Skin of body (tissue), 2 donors: ENCODE data around the gene PRMT5. TPM values are rescaled to one million over a fixed set of nuclear protein-coding genes. Genes with fewer than 3 reads are reported as not detected.

Experiments used
- DNase-seq: peaks from one replicate; lab custom pipeline; 2025; lab: John Stamatoyannopoulos, UW
- total RNA-seq: library from RNA; depleted of rRNA; stranded (reverse); fragments of >200 nt; gene quantifications from one replicate; pipeline ENCODE4 v1.2.3, GENCODE V29; 2014

The PRMT5 gene
- total RNA-seq, 1 donor from 2014 or later, result 39.5 TPM

DNA sequence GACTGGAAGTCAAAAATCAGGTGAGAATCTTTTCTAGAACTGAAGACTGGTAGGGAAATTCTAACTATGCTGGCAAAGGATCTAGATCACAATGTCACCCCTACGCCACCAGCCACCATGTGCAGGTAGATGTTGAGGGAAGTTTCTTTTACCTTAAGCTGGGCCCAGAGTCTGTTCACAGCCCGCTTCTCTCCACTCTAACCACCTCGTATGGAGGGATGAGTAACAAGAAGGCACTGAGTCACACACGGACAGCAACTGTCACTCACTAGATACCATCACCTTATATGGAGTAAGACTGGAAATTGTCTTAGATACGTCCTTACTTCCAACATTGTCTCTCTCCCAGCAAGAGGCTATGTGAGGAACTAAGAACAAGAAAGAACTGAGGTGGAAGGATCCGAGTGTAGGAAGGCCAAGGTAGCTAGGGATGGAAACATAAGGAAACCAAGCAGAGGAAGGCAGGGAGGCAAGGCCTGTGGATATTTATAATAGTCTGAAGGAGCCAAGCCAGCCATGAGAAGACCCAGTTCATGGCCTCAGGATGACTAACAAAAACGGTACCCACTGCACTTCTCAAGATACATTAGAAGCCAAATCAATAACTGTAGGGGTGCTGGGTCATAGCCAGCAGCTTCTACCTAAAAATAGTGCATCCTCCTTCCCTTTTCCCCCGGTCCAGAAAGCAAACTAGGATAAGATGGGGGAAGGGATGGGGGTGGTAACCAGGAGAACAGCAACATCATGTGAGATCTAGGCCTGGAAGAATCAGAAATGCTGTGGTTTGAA is 30.7 kb downstream of the PRMT5 start:
- DNase-seq, result no peak

DNA sequence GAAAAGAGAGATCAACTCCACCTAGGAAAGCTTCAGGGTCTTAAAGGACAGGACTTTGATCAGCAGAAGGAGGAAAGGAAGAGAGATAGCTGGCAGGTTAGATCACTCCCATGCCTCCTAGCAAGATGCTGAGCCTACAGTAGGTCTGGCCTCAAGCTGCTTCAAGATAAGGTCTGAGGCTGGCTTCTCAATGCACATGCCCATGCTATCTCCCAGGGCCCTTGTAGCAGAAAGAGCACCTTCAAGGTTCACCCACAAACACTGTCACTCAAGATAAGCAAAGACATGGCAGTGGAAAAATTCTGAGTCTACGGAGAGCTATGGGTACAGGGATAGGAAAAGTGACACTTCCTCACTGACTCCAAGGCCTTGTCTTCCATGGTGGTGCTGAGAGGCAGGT is 31.8 kb downstream of the PRMT5 start:
- no peak for DNase-seq

DNA sequence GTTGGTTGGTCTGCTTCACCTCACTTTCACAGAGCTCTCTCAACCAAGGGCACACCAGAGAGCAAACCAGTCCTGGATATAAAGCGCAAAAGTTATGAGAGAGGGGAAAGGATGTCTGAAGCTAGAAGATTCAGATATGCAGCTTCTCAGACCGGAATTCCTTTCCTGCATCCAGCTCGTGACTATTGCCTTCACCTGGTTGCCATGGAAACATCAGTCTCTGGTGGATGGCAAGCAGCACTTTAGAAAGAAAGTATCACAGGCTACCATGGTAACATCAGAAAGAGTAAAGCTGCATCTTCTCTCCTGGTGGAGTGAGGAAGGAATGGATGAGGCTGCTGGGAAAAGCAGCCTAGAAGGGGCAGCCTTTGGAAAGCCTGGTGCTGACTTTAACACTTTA is 32.4 kb downstream of the PRMT5 start:
- DNase-seq, result no peak

DNA sequence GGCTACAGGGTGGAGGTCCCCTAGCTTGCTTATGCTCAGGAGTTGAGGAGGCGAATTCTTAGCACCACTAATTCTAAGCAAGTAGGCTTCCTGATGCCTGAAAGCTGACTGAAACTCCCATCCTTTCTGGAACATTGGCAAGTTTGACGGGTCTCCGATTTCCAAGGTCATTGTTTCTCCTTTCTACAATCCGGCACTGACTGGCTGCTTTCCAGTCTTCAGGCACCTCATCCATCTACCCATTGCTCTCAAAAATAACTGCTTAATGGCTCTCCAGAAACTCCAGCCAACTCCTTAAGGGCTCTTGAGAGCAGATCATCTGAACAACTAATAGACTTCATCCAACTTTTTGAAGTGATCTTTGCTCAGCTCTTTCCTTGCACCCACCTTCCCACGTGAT is 32.8 kb downstream of the PRMT5 start:
- no peak for DNase-seq

DNA sequence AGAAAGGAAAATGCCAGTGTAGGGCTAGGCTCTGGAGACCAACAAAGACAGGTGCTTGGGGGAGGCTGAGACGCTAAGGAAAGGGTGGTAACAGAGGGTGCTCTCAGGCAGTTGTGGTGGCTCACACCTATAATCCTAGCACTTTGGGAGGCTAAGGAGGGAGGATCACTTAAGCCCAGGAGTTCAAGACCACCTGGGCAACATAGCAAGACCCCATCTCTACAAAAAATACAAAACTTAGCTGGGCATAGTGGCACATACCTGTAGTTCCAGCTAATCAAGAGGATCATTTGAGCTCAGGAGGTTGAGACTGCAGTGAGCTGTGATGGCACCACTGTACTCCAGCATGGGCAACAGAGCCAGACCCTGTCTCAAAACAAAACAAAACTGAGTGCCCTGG is 33.8 kb downstream of the PRMT5 start:
- no peak for DNase-seq

DNA sequence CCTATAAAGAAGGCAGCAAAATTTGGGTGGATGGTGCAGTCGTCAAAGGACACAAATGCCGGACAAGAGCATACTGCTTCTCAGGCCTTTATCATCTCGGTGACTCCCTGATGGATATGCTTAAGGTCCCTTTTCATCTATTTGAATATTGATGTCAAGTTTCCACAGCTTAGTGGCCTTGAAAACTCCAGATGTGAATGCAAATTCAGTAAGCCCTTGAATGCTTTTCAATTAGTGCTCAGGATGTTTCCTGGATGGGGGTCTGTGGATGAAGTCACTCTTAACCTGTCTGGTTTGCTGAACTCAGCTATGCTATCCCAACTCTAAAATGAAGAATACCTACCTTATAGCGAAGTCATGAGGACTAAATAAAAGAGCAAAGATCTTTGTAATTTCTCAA is 35.5 kb downstream of the PRMT5 start:
- DNase-seq, result no peak

DNA sequence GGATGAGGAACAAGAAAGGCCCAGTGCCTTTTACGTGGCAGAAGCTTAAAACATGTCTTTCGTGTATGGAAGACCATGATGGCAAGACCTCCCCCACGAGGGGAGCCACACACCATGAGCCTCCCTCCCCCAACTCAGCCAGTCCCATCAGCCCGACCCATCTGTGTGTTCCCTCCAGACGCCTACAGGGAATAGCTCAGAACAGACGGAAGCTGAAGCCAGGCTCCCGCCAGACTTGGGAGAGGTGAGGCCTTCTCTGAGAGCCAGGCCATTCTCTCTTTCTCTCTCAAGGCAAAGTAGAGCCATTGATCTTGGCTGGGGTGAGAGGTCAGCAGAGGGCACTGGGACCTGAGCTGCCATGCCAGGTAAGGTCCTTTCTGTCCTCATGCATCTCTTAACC is 36.7 kb downstream of the PRMT5 start:
- no peak for DNase-seq

DNA sequence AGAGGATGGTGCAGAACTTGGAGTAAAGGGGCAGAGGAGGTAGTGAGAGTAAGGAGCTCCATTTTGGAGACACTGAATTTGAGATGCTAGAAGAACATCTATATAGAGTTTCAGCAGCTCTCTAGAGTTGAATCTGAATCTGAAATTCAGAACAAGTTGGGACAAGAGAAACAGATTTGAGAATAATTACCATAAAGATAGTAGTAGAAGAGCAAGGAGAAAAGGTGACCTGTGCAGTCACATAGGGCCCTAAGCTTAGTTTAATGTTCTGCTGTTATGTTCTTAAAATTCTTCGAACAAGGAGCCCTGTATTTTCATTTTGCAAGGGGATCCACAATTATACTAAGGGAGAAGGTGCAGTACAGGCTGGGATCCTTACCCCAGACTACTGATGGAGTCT is 38.8 kb downstream of the PRMT5 start:
- no peak for DNase-seq

DNA sequence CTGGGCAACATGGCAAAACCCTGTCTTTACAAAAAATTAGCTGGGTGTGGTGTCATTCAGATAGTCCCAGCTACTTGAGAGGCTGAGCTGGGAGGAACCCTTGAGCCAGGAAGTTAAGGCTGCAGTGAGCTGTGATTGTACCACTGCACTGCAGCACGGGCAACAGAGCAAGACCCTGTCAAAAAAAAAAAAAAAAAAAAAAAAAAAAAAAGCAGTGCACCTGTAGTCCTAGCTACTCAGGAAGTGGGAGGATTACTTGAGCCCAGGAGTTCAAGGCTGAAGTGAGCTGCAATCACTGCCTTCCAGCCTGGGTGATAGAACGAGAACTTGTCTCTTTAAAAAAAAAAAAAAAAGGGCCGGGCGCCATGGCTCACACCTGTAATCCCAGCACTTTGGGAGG is 40.5 kb downstream of the PRMT5 start:
- DNase-seq, result no peak

DNA sequence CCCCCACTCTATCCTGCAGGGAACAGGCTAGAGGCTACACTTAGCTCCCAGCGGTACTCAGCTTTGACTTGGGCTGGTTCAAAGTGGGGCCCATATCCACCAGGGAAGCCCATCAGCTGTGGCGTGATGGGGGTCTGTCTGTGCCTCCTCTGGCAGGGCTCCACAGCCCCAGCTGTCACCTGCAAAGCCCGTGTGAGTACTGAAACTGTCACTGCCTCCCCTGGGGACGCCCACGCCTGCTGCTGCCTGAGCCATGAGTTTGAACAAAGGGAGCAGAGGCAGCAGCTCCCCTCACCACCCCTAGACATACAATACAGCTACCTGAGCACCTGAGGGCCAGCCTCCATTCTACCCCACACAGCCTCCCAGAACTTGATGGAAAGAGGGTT is 41.2 kb downstream of the PRMT5 start:
- no peak for DNase-seq

DNA sequence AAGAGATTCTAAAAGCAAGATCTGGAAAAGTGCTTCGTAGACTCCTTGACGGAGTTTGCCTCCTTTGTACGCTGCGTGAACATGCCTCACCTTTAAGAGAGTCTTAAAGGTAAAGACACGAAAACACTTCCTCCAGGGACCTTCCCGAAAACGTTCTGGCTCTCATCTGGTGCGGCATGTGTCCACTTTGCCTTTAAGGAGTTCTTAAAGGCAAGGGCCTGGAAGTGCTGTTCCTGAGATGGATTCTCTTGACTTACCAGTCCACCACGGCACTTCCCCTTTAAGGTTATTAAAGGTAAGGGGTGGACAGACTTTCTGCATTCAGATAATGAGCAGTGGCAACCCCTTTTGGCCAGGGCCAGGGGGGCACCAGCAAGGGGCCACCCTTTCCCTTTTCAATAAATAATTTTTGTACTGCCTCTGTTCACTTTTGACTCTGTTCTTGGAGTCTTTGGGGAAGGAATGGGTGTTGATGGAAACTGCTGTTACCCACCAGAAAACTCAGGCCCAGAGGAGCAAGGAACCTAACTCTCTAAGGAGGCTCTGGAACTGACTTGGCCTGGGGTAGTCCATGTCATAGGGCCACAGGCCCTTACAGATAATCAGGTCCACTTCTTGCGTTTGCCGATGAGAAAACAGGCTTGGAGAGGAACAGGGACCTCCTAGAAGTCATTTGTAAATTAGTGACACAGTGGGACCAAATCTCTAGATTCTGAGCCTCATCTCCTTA is 41.8 kb downstream of the PRMT5 start:
- no peak for DNase-seq

DNA sequence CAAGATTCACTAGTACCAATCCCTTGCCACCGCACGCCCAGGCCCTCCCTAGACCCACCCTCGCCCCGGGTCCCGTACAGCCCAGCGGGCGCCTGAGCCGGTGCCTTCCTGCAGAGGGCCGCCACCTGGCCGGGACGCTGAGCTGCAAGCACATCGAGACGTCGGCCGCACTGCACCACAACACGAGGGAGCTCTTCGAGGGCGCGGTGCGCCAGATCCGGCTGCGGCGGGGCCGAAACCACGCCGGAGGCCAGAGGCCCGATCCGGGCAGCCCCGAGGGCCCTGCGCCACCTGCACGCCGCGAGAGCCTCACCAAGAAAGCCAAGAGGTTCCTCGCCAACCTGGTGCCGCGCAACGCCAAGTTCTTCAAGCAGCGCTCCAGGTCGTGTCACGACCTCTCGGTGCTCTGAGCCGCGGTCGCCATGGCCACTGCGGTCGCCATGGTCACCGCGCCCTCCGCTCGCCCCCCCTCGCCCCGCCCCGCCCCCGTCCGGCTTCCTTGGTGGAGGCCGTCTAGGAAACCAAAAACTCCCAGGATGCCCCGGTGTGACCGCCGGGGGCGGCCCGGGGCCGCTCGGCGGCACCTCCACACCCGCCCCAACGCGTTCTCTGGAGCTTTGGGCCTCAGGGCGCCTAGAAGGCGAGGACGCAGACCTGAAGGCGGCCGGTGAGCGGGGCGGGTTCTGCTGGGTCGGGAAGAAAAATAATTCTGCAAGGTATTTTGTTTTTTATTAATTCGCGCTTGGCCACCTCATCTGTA is 42.5 kb downstream of the PRMT5 start:
- peak; percentile 19 for DNase-seq

DNA sequence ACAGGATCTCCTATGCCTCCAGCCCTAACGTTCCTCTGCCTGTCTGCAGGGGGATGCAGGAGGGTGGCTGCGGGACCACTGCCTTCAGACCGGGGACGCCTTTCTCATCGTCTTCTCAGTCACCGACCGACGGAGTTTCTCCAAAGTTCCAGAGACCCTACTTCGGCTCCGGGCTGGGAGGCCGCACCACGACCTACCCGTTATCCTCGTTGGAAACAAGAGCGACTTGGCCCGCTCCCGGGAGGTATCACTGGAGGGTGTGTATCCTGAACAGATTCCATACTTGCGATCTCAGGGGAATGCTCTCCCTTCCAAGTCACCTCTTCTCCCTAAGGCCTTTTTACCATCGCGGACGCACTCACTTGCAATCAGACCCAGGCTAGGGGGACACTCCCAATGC is 43.2 kb downstream of the PRMT5 start:
- no peak for DNase-seq

DNA sequence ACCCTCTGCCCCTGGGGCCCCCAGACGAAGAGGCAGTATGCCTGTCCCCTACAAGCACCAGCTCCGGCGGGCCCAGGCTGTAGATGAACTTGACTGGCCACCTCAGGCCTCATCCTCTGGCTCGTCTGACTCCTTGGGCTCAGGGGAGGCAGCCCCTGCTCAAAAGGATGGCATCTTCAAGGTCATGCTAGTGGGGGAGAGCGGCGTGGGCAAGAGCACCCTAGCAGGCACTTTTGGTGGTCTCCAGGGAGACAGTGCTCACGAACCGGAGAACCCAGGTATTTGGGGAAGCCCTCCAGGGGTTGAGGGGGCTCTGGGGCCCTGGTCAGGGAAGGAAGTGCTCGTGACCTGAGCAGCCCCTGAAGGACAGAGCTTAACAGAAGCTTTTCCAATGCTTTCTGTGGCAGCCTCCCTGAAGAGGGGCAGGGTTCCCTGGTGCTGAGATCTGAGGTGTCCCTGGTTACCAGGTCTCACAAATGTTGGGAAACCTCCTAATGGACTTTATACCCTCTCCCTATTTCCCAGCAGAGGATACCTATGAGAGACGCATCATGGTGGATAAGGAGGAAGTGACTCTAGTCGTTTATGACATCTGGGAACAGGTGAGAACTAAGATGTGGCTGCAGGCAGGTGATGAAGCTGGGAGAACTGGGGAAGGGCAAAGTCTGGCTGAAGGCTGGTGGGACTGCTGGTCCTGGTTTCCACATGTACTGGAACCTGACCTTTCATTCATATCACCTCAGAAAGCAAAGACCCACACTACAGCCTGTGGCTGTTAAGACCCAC is 44.2 kb downstream of the PRMT5 start:
- no peak for DNase-seq

DNA sequence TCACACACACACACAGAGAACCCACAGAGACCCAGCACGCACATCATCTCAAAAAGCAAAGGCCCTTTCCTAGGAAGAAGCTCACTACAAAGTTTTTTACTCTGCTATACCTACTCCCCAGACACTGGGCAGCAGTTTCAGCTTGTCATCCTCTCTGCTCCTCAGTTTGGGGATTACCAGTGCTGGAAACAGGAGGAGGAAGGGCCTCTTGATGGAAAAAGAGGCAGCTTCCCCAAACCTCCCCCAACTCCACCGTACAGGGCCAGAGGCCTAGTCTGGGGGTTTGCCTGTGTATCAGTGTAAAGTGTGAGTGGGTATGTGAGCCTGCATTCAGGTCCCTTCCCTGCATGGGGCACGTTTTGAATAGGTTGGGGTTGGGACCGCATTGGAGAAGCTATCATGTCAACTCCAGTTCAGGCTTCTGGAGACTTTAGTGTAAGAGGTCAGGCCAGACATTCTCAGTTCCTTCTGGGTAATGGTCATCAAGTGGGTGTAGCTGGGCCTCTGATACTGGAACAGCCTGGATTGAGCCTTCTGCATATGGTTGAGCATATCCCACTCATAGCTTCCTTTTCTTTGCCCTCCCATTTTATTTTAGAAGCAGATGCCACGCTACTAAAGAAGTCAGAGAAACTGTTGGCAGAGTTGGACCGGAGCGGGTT is 45.0 kb downstream of the PRMT5 start:
- DNase-seq, result no peak

DNA sequence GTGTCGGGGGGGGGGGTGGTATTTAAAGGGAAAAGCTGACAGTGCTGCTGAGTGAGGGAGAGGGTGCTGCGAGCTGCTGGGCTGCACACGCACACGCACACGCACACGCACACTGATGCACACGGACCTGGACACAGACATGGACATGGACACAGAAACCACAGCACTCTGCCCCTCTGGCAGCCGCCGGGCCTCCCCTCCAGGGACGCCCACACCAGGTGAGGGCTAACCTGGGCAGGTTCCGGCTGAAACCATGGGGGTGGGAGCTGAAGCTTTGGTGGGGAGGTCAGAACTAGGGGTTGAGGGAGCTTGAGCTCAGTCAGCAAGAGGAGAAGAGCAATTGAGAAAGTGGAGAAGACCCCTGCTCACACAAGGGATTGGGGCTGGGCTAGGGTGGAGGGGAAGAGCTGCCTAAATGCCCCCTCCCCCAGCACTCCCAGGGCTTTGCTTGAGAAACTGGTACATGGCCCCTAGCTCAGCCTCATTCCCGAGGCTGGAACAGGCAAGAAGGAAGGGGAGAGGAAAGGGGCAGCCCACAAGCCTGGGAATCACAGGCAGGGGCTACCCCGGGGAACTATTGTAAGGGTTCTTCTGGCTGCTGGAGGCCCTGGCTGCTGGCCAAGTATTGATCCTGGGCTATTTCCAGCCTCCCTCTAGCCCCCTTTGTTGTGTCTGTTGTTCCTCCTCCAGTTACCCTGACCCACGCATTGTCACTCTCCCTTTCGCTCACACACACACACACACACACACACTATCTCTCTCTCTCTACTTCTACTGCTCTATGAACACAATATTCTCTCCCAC is 45.8 kb downstream of the PRMT5 start, which contains the start of gene REM2:
REM2 (plus strand) TSS at position 50 of the 804 bp plus-strand sequence; CDS start at position 116, 66 bp downstream.
- no peak for DNase-seq

DNA sequence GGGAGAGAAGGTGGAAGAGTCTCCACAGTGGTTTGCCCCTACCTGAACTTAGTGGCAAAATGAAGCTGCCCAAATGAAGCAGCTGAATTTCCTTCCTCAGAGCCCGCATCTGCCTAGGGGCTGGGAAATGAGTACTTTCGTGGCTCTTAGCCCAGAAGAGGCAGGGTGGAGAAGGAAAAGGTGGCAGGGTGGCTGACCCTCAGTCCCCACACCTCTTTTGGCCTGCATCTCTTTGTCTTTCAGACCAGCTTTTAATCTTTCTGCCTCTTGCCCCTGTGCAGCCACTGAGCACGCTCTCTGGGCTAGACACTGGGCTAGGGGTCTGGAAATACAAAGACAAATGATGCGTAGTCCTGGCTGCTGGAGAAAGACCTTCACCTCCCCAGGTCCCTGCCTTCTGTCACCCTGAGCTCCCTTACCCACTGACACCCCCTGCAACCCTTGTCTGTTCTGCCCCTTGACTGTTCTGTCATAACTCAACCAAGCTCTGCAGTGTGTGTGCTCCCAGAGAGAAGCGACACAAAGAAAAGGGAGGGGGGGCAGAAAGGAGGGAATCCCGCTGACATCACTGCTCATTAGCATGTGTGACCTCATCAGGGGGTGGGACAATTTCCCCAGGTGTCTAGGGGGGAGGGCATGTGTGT is 46.5 kb downstream of the PRMT5 start:
- peak; percentile 21 for DNase-seq

DNA sequence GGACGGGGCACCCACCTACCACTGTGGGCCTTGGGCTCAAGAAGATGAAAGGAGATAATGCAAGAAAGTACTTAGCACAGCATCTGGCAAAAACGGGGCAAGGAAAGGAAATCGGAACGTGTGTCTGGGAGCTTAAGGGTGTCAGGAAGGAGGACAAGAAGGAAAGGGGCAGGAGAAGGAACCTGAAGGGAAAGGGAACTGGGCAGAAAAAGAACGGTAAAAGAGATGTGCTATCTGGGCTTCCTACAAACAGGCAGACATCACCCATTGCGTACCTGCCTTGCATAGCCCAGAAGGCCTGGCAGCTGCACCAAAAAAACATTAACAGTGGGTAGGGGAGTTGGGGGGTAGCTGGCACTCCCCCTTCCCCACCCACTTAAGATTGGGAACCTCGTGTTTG is 47.1 kb downstream of the PRMT5 start:
- no peak for DNase-seq
